ENCODE data around the gene ANTXR1.

The ANTXR1 gene

DNA sequence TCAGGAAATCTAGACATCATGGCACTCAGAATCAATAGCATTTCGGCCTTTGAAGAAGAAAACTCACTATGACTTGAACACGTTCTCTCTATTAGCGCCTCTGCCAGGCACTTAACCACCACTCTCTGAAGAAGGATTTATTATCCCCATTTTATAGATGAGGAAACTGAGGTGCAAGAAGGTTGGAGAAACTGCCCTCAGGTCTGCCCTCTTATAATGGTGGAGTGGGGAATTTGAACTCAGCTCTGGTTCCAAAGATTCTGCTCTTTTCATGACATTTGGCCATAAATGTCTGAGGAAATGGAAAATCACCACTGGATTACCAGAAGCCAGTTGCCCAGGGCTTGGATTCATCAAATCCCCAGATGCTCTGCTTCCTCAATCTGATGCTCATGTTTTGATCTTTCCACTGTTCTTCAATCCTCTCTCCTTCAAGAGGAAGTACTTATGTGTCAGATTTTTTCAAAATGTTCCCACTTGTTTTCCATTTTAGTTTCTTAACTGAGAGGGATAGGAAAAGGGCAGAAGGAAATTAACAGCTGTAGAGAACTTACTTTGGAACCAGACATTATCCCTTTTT is 68.1 kb downstream of the ANTXR1 start:
- in situ Hi-C loops (cut with MboI; ENCODE audit: low pct_unique_long_range_greater_than_20kb, low sequenced_read_pairs, unreplicated experiment) = no loop called here
- no peak for DNase-seq (ENCODE audit: low spot score)
- TF ChIP-seq, protein P1, sequence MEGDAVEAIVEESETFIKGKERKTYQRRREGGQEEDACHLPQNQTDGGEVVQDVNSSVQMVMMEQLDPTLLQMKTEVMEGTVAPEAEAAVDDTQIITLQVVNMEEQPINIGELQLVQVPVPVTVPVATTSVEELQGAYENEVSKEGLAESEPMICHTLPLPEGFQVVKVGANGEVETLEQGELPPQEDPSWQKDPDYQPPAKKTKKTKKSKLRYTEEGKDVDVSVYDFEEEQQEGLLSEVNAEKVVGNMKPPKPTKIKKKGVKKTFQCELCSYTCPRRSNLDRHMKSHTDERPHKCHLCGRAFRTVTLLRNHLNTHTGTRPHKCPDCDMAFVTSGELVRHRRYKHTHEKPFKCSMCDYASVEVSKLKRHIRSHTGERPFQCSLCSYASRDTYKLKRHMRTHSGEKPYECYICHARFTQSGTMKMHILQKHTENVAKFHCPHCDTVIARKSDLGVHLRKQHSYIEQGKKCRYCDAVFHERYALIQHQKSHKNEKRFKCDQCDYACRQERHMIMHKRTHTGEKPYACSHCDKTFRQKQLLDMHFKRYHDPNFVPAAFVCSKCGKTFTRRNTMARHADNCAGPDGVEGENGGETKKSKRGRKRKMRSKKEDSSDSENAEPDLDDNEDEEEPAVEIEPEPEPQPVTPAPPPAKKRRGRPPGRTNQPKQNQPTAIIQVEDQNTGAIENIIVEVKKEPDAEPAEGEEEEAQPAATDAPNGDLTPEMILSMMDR (IDR thresholded peaks at IDR 0.05; ENCODE audit: extremely low read depth, insufficient read depth, missing control alignments) = no peak

DNA sequence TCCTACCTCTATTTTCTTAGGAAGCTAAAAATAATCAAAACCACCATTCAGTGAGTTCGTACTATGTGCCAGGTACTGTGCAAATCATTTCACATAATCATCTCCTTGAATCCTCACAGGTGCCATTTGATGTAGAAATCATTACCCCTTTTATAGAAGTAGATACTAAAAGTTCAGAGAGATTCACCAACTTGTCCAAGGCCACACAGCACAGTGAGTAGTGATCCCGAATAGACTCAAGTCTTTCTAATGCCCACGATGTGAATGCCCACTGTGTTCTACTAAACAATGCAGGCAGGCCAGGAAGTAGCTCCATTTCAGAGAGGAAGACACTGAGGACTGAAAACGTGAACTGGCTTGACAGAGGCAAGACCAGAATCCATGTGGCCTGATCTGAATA is 68.8 kb downstream of the ANTXR1 start:
- in situ Hi-C loops (cut with MboI; ENCODE audit: low pct_unique_long_range_greater_than_20kb, low sequenced_read_pairs, unreplicated experiment) = no loop called here
- no peak for DNase-seq (ENCODE audit: low spot score)
- TF ChIP-seq, protein P1 (IDR thresholded peaks at IDR 0.05; ENCODE audit: extremely low read depth, insufficient read depth, missing control alignments) = no peak

DNA sequence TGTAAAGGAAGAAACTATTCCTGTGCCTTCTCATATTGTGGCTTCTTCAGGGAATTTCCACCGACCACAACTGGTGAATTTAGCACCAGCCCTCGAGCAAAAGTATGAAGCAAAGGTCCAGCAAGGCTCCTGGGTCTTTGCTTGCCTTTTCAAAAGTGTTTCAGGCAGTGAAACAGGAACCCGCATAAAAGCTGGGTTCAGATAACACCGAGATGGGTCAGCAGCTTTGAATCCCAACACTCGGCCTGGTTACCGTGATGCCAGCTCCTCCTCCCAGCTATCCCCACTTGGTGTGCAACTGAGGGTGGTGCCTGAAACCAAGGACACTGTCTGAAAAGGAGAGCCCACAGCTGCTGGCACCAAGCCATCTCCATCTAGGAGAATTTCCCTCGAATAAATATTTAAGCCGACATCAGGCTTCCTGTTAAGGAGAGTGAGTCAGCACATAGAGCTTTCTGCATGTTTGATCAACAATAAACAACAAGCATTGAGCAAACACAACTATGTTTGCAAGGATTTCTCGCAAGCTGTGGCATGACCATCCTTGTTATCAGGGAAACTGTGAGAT is 69.5 kb downstream of the ANTXR1 start:
- TF ChIP-seq, protein P1 (IDR thresholded peaks at IDR 0.05; ENCODE audit: extremely low read depth, insufficient read depth, missing control alignments) = no peak
- no peak for DNase-seq (ENCODE audit: low spot score)
- in situ Hi-C loops (cut with MboI; ENCODE audit: low pct_unique_long_range_greater_than_20kb, low sequenced_read_pairs, unreplicated experiment) = no loop called here

DNA sequence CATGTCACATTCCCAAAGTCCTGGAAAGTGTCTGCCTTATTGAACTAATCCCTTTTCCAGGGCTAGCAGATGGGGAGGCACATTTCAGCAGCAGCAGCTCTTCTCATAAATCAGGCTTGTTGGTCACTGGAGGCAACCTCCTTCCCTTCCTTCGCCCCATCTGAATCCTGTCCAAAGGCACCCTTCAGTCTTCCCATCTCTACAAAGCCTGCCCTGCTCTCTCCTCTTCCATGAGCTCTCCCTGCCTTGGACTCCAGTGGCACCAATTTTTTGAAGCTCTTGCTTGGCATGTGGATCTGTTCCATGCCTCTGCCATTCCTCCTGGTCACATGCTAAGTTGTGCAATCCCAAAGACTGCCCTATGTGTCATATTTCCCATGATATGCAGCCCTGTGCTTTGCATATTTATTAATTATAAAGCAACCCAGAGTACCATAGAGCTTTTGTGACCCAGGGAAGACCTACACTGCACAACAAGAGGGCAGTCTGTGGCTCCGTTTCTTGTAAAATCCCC is 70.3 kb downstream of the ANTXR1 start:
- in situ Hi-C loops (cut with MboI; ENCODE audit: low pct_unique_long_range_greater_than_20kb, low sequenced_read_pairs, unreplicated experiment) = no loop called here
- DNase-seq (ENCODE audit: low spot score) = no peak
- TF ChIP-seq, protein P1 (IDR thresholded peaks at IDR 0.05; ENCODE audit: extremely low read depth, insufficient read depth, missing control alignments) = no peak

DNA sequence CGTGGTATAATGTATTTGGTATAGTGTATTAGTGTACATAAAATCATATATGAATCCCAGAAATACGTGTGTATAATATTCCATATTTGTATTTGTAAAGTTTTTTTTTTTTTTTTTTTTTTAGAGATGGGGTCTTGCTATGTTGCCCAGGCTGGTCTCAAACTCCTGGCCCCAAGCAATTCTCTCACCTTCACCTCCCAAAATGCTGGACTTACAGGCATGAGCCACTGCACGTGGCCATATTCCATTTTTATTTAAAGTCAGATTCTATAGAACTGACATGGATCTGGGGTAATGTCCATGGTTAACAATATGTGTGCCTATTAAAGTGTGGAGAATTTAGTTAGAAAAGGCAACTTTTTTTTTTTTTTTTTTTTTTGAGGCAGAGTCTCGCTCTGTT is 71.5 kb downstream of the ANTXR1 start:
- no peak for DNase-seq (ENCODE audit: low spot score)
- in situ Hi-C loops (cut with MboI; ENCODE audit: low pct_unique_long_range_greater_than_20kb, low sequenced_read_pairs, unreplicated experiment) = no loop called here
- TF ChIP-seq, protein P1 (IDR thresholded peaks at IDR 0.05; ENCODE audit: extremely low read depth, insufficient read depth, missing control alignments) = no peak

DNA sequence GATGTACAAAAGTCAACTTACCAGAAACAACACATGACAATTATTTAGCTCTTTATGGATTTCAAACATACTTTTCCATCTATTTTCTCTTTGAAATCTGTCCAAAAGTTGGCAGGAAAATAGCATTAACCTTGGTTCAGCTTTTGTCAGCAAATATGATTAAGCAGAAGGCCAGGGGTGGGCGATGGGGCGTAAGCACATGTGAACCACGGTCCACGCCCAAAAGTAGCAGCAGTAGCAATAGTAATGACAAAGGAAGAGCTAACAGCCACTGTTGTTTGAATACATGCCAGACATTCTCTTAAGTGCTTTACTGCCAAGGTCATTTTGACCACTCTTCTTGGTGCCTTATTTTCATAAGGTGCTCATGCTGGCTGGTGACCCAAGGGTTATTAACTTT is 73.5 kb downstream of the ANTXR1 start:
- DNase-seq (ENCODE audit: low spot score) = no peak
- in situ Hi-C loops (cut with MboI; ENCODE audit: low pct_unique_long_range_greater_than_20kb, low sequenced_read_pairs, unreplicated experiment) = no loop called here
- TF ChIP-seq, protein P1 (IDR thresholded peaks at IDR 0.05; ENCODE audit: extremely low read depth, insufficient read depth, missing control alignments) = no peak

Measured in GM13977 (cell line).